ENCODE data around the gene KRTAP16-1.
"Not testable (repeated sequence)": the region's sequence is repeated elsewhere in the genome, so short reads cannot be mapped to it uniquely, and the experiment has no call there.

Gene KRTAP16-1

DNA sequence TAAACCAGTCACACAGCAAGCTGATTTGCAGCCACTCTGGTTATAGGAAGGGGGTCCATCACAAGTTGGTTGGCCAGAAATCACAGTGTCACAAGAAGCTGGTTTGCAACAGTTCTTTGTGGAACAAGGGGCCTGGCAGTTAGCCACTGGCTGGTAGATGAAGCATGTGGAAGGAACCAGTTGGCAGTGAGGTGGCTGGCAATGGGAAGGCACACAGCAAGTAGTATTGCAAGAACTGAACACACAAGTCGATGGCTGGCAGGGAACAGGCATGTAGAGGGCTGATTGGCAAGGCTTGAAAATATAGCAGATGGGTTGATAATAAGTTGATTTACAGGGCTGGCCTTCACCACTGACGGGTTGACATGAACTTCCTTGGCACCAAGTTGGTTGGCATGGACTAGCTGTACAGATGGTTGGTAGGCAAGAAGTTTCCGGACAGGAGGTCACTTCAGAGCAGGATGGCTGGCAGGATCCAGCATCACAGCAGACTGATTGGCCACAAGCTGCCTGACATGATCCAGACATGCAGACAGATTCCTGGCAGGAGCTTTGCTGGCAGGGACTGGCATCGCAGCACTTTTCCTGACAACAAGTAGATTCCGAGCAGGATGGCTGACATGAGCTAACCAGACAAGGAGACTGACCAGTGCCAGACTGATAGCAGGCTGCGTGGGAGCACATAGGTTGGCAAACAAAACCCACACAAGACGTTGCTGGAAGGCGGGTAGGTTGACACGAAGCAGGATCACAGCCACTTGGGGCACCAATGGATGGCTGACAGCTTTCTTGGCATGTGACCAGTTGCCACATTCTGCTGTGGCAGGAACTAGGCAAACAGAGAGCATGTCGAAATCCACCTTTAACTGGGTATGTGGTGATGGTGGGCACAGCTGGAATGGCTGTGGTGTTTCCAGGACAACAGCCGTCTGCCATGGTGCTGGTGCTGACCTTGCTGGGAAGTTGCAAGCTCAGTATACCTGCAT, 6.9 kb downstream of the KRTAP16-1 start, which contains the start of gene KRTAP29-1:
Gene KRTAP29-1 (minus strand): TSS at position 936 of the 986 bp plus-strand sequence. CDS start 0 bp downstream, at position 936.
- FAIRE-seq: no peak

DNA sequence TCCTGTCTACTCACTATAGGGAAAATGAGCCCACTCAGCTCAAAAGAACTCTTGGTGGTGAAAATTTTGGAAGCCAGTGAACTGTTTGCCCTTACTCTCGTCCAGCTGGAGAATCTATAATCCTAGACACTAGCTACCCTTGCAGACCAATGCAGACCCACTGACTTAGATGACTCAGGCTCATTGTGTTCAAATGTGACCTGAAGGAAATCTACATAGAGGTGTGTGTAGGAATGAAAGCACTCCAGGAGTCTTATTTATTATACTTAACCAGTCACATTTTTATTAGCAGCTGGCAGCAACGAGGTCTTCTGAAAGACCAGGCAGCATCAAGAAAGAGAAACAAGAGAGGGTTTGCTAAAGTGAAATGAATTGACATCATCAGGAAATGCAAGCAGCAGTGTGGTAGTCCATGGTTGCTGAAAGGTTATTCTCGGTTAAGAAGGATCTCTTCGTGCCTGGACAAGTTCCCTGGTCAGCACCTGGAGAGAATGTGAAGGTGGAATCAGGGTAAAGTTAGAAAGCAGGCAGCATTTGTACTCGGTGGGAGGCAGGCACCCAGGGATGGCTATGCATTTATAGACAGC, 7.8 kb downstream of the KRTAP16-1 start:
- no peak for FAIRE-seq

DNA sequence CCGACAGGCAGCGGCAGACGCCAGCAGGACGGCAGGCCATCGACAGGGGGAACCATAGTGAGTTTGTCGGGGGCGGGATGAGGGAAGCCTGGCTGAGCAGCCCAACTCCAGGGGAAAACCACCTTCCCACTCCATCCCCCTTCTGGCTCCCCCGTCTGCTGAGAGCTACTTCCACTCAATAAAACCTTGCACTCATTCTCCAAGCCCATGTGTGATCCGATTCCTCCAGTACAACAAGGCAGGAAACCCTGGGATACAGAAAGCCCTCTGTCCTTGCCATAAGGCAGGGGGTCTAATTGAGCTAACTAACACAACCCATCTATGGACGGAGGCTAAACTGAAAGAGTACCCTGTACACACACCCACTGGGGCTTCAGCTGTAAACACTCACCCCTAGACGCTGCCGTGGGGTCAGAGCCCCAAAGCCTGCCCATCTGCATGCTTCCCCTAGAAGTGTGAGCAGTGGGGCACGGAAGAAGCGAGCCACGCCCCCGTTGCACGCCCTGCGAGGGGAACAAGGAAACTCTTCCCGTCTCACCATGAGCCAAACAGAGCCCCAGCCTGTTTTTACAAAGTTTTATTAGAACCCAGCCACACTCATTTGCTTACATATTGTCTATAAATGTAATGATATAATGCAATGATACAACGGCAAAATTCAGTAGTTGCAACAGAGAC, 10.5 kb downstream of the KRTAP16-1 start:
- no peak for FAIRE-seq

GRCh38 chr17:41296846-41297245, 12.3 kb downstream of the KRTAP16-1 start:
- FAIRE-seq: no peak

- no peak for FAIRE-seq
Observed at GRCh38 chr17:41294016-41294415, 15.1 kb downstream of the KRTAP16-1 start.

DNA sequence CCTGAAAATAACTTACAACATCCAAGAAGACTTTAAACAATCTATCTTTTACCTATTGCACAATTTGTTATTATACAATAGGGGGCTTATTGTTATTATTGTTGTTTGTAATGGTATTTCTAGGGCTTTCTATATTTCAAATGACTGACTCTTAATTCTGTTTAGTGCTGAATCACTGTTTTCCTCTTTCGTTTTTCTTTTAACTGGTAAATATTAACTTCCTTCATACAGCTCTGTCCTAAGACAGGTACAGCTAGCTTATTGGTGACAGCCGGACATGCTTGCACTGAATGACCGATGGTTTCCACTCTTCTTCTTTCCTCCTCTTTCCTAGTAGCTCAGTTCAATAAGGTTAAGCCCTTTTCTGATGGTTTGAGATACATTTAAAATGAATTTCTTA, 22.1 kb downstream of the KRTAP16-1 start:
- FAIRE-seq: no peak

DNA sequence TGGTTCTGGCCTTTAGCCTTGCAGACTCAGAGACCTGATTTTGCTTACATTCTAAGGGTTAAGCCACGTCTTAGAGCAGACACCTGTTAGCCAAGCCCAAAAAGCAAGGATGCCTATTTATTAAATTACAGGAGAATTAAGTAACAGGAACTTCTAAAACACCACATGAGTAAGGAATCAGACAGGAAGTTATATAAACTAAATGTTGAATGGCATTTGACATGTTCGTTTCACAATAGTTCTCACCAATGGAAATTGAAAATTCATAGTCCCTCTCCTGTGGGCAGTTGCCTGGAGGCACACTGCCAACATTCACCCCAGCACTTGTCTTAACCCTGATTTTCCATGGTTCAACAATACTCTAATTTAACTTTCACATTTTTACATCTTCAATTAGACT, 24.6 kb downstream of the KRTAP16-1 start:
- no peak for FAIRE-seq

DNA sequence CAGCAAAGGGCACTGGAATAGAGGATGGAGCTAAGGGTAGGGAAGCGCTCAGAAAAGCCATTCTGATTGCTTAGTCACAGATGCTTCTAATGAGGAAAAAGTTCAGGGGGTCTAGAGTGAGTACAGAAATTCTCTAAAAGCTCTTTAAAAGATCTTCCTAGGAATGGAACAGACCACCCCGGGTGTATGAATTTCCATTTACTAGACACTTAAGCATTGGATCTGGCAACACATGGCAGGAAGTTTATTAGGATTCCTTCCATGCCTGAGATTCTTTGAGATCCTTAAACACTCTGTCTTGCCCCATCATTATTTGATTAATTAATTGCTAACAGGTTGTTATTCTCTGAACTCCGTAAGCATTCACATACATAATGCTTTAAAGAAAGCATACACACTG, 25.1 kb downstream of the KRTAP16-1 start:
- peak; percentile 93 for FAIRE-seq

DNA sequence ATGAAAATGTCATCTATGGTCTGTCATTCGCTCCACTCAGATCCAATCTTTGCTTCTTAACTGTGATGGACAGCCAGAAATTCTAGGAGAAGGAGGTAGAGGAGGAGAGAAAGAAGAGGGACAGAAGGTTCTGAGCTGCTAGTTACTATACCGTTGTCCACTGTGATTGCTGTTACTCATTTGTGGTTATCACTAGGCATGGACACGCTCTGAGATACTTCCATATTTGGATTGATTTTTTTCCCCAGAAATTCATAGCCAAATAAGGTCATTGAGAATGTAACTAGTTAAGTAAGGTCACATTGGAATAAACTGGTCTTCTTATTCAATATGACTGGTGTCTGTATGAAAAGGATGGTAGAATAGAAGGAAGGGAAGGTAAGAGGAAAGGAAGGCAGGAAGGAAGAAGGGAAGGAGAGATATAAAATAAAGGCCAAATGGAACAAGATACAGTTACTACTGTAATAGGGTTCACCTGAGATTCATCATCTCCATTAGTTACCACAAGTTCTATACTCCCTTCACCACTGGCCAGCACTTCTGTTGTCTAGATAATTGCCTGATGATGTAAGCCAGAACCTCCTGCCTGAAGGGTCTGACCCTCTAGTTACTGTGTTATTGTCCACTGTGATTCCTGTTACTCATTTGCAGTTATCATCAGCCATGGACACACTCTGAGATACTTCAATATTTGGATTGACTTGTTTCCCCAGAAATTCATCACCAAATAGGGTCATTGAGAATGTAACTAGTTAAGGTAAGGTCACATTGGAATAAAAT, 30.7 kb downstream of the KRTAP16-1 start:
- no peak for FAIRE-seq

DNA sequence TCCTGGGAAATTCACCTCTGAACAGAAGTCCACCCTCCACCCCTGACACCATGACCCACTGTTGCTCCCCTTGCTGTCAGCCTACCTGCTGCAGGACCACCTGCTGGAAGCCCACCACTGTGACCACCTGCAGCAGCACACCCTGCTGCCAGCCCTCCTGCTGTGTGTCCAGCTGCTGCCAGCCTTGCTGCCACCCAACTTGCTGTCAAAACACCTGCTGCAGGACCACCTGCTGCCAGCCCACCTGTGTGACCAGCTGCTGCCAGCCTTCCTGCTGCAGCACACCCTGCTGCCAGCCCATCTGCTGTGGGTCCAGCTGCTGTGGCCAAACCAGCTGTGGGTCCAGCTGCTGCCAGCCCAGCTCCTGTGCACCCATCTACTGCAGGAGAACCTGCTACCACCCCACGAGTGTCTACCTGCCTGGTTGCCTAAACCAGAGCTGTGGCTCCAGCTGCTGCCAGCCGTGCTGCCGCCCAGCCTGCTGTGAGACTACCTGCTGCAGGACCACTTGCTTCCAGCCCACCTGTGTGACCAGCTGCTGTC, 33.4 kb downstream of the KRTAP16-1 start, which contains the start of gene KRTAP9-7:
Gene KRTAP9-7 (plus strand): TSS at position 51 of the 543 bp plus-strand sequence. CDS start 0 bp downstream, at position 51.
- not testable (repeated sequence) for FAIRE-seq

GRCh38 chr17:41271858-41272257, 37.3 kb downstream of the KRTAP16-1 start:
- no peak for FAIRE-seq

DNA sequence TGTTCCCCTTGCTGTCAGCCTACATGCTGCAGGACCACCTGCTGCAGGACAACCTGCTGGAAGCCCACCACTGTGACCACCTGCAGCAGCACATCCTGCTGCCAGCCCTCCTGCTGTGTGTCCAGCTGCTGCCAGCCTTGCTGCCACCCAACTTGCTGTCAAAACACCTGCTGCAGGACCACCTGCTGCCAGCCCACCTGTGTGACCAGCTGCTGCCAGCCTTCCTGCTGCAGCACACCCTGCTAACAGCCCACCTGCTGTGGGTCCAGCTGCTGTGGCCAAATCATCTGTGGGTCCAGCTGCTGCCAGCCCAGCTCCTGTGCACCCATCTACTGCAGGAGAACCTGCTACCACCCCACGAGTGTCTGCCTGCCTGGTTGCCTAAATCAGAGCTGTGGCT, 37.8 kb downstream of the KRTAP16-1 start:
- not testable (repeated sequence) for FAIRE-seq

DNA sequence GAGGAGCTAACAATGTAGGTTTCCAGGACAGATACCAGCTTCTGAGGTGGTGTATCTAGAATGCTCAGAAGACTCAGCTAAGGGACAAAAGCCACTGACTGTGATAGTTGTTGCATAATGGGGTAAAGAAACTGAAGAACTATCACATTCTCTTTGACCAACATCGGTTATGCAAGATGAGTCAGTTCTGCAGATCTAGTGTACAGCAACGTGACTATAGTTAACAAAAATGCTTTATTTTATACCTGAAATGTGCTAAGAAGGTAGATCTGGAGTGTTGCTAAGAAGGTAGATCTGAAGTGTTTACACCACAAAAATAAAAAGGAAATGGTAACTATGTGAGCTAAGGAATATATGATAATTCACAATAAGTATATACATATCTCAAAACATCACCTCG, 41.4 kb downstream of the KRTAP16-1 start:
- FAIRE-seq: no peak

DNA sequence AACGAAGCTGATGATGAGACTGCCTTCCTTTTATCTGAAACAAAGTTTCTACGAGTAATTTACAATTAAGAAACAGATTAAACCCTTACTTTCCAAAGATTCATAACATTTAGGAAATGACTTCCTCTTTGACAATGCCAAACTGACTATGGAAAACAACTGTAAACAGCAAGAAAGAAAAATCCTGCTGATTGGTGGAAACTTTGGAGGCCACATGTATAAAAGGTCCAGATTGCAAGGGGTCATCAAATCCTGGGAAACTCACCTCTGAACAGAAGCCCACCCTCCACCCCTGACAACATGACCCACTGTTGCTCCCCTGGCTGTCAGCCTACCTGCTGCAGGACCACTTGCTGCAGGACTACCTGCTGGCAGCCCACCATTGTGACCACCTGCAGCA, 44.0 kb downstream of the KRTAP16-1 start, which contains the start of gene KRTAP9-6:
Gene KRTAP9-6 (plus strand): TSS at position 301 of the 400 bp plus-strand sequence. CDS start 0 bp downstream, at position 301.
- FAIRE-seq: no peak

DNA sequence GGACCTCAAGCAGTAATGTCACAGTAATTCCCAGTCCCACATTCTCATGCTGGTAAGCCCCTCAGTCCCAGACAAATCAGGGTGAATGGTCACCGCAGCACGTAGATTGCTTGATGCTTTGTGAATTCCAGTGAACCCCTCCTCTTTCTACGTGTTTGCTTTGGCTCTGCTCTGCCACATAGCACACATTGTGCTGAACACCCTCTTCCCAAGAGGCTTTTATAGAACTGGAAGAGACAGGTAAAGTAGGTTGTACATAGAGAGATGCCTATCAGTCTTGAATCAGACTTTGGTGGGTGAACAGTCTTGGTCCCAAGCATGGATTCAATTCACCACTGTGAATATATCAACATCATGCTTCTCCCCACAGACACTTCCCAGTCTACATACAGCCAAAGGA, 44.5 kb downstream of the KRTAP16-1 start:
- FAIRE-seq: no peak

DNA sequence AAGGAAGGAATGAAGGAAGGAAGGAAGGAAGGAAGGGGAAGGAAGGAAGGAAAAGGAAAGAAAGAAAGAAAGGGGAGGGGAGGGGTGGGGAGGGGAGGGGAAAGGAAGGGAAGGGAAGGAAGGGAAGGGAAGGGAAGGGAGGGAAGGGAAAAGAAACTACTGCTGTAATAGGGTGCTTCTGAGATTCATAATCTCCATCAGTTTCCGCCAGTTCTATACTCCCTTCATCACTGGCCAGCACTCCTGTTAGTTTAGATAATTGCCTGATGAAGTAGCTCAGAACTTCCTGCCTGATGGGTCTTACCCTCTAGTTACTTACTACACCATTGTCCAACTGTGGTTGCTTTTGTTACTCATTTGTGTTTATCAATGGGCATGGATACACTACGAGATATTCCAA, 45.9 kb downstream of the KRTAP16-1 start:
- no peak for FAIRE-seq

DNA sequence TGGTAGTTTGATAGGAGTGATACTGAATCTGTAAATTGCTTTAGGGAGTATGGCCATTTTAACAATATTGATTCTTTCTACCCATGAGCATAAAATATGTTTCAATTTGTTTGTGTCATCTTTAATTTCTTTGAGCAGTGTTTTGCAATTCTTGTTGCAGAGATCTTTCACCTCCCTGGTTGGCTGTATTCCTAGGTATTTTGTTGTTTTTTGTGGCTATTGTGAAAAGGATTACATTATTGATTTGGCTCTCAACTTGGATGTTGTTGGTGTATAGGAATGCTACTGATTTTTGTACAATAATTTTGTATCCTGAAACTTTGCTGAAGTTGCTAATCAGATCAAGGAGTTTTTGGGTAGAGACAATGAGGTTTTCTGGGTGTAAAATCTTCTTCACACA, 50.7 kb downstream of the KRTAP16-1 start:
- no peak for FAIRE-seq

All from G401.6 (cell line).